ENCODE results near the gene FAM24A. TPM values are rescaled to one million over a fixed set of nuclear protein-coding genes. Genes with fewer than 3 reads are reported as not detected.
"Not testable (repeated sequence)": the region's sequence is repeated elsewhere in the genome, so short reads cannot be mapped to it uniquely, and the experiment has no call there.

FAM24A gene, protein sequence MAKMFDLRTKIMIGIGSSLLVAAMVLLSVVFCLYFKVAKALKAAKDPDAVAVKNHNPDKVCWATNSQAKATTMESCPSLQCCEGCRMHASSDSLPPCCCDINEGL
- total RNA-seq, result not detected

GRCh38 chr10:122910310-122910709 lies at the start of gene FAM24A:
FAM24A (plus strand) TSS chr10:122910610; CDS start chr10:122911635, 1,025 bp downstream.
- Histone ChIP-seq H3K4me1 (no peaks in the 10 kb centered on the region), H3K27me3 (no peaks in the 10 kb centered on the region), H3K36me3 (no peaks in the 10 kb centered on the region), H3K27ac (no peak within 1 kb of the TSS), H3K4me3 (no peak within 1 kb of the TSS), H3K9me3 (no peaks in the 10 kb centered on the region)
- no peak for TF ChIP-seq POLR2A (IDR thresholded peaks at IDR 0.05)
- TF ChIP-seq, protein P1, sequence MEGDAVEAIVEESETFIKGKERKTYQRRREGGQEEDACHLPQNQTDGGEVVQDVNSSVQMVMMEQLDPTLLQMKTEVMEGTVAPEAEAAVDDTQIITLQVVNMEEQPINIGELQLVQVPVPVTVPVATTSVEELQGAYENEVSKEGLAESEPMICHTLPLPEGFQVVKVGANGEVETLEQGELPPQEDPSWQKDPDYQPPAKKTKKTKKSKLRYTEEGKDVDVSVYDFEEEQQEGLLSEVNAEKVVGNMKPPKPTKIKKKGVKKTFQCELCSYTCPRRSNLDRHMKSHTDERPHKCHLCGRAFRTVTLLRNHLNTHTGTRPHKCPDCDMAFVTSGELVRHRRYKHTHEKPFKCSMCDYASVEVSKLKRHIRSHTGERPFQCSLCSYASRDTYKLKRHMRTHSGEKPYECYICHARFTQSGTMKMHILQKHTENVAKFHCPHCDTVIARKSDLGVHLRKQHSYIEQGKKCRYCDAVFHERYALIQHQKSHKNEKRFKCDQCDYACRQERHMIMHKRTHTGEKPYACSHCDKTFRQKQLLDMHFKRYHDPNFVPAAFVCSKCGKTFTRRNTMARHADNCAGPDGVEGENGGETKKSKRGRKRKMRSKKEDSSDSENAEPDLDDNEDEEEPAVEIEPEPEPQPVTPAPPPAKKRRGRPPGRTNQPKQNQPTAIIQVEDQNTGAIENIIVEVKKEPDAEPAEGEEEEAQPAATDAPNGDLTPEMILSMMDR (IDR thresholded peaks at IDR 0.05), result no peak
- no peak for DNase-seq

DNA sequence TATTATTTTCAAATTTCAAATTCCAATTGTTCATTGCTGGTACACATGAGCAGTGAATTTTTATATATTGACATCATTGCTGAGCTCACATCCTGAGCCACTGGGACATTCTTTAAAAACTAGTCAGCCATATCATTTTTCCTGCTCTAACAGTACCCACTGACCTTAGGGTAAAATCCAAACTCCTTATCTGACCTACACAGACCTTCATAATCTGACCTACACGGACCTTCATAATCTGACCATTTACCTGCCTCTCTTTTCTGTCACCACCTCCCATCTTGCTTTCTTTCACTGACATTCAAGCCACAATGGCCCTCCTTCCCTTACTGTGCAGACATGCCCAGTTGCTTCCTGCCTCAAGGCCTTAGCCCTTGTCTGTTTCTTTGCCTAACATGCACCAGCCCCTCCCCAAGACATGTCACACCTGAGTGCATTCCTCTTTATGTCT lies 48.7 kb upstream of the FAM24A start:
- no peak overlapping the region for H3K27ac ChIP-seq
- TF ChIP-seq POLR2A (IDR thresholded peaks at IDR 0.05), result no peak
- TF ChIP-seq, protein P1 (IDR thresholded peaks at IDR 0.05), result no peak
- H3K4me1 ChIP-seq, result no peaks in the 10 kb centered on the region
- no peaks in the 10 kb centered on the region for H3K36me3 ChIP-seq
- DNase-seq, result no peak
- H3K27me3 ChIP-seq, result no peaks in the 10 kb centered on the region
- H3K9me3 ChIP-seq, result no peaks in the 10 kb centered on the region
- H3K4me3 ChIP-seq, result no peak overlapping the region

GRCh38 chr10:122863216-122864193 lies 46.9 kb upstream of the FAM24A start:
- Histone ChIP-seq H3K9me3 (no peaks in the 10 kb centered on the region), H3K27ac (no peak overlapping the region), H3K4me3 (no peak overlapping the region), H3K4me1 (no peaks in the 10 kb centered on the region), H3K36me3 (no peaks in the 10 kb centered on the region), H3K27me3 (no peaks in the 10 kb centered on the region)
- DNase-seq, result no peak
- TF ChIP-seq, protein P1 (IDR thresholded peaks at IDR 0.05), result no peak
- no peak for TF ChIP-seq POLR2A (IDR thresholded peaks at IDR 0.05)

DNA sequence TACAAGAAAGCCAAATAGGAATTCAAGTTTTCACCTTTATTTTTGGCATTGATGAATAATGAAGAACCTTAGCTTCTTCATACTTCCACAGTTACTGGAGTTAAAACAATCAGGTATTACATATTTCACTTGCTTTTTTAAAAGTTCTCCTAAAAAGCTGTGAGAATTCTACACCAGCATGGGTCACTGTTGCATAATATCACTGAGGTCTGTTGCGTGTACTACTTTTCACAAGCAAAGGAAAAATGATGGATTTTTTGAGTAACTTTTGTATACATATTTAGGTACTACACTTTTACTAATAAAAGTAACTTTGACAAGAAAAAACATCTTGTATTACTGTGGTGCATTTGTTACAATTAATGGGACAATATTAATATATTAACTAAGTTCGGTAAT lies 46.2 kb upstream of the FAM24A start:
- no peak for TF ChIP-seq POLR2A (IDR thresholded peaks at IDR 0.05)
- TF ChIP-seq, protein P1 (IDR thresholded peaks at IDR 0.05), result no peak
- DNase-seq, result no peak
- H3K4me1 ChIP-seq, result no peaks in the 10 kb centered on the region
- no peaks in the 10 kb centered on the region for H3K36me3 ChIP-seq
- H3K27ac ChIP-seq, result no peak overlapping the region
- no peaks in the 10 kb centered on the region for H3K27me3 ChIP-seq
- no peak overlapping the region for H3K4me3 ChIP-seq
- H3K9me3 ChIP-seq, result no peaks in the 10 kb centered on the region

DNA sequence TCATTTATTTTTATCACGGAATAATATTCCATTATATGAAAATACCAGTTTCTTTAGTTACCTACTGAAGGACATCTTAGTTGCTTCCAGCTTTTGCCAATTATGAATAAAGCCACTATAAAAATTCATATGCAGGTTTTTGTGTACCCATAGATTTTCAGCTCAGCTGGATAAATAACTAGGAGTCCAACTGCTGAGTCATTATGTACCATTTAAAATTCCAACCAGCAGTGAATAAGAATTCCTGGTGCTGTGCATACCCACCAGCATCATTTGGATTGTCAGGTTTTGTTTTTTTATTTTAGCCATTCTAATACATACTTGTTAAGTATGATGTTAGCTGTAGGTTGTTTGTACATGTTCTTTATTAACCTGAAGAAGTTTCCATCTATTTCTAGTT lies 45.5 kb upstream of the FAM24A start:
- no peaks in the 10 kb centered on the region for H3K36me3 ChIP-seq
- no peak for DNase-seq
- TF ChIP-seq POLR2A (IDR thresholded peaks at IDR 0.05), result no peak
- TF ChIP-seq, protein P1 (IDR thresholded peaks at IDR 0.05), result no peak
- no peak overlapping the region for H3K4me3 ChIP-seq
- H3K4me1 ChIP-seq, result no peaks in the 10 kb centered on the region
- no peaks in the 10 kb centered on the region for H3K9me3 ChIP-seq
- H3K27ac ChIP-seq, result no peak overlapping the region
- H3K27me3 ChIP-seq, result no peaks in the 10 kb centered on the region

DNA sequence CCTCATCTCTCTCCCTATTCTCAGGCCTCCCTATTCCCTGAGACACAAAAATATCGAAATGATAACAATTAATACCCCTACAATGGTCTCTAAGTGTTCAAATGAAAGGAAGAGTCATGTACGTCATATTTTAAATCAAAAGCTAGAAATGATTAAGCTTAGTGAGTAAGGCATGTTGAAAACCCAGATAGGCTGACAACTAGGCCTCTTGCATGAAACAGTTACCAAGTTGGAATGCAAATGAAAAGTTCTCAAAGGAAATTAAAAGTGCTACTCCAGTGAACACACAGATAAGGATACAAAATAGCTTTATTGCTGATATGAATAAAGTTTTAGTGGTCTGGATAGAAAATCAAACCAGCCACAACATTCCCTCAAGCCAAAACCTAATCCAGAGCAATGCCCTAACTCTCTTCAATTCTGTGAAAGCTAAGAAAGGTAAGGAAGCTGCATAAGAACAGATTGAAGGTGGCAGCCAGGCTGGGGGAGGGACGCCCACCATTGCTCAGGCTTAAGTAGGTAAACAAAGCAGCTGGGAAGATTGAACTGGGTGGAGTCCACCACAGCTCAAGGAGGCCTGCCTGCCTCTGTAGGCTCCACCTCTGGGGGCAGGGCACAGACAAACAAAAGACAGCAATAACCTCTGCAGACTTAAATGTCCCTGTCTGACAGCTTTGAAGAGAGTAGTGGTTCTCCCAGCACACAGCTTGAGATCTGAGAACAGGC lies 43.5 kb upstream of the FAM24A start:
- H3K27ac ChIP-seq, DNase-seq, H3K4me3 ChIP-seq, H3K4me1 ChIP-seq, H3K9me3 ChIP-seq, H3K36me3 ChIP-seq, H3K27me3 ChIP-seq: not testable (repeated sequence)

GRCh38 chr10:122868768-122869167 lies 41.6 kb upstream of the FAM24A start:
- not testable (repeated sequence) for H3K36me3 ChIP-seq, H3K9me3 ChIP-seq, H3K27ac ChIP-seq, DNase-seq, H3K4me1 ChIP-seq, H3K27me3 ChIP-seq, H3K4me3 ChIP-seq

DNA sequence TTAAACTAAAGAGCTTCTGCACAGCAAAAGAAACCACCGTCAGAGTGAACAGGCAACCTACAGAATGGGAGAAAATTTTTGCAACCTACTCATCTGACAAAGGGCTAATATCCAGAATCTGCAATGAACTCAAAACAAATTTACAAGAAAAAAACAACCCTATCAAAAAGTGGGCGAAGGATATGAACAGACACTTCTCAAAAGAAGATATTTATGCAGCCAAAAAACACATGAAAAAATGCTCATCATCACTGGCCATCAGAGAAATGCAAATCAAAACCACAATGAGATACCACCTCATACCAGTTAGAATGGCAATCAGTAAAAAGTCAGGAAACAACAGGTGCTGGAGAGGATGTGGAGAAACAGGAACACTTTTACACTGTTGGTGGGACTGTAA lies 38.5 kb upstream of the FAM24A start:
- not testable (repeated sequence) for H3K4me1 ChIP-seq, H3K36me3 ChIP-seq, H3K27me3 ChIP-seq, H3K9me3 ChIP-seq, H3K4me3 ChIP-seq, DNase-seq, H3K27ac ChIP-seq

Measured in Peyer's patch (tissue), 4 donors.